GM23338 (cell line): Measurements from ENCODE around the gene LRP1B. TPM values are rescaled to one million over a fixed set of nuclear protein-coding genes. Genes with fewer than 3 reads are reported as not detected.

Experiments used
- ATAC-seq: fragments of 200-7000 bp; cut with Tn5 transposase; 3 replicates; pipeline ENCODE4 v1.9.1; 2020
- DNase-seq: peaks from one replicate; pipeline ENCODE4 v3.0.0-alpha.2; 2015; ENCODE audit warnings: low spot score
- H2AFZ ChIP-seq: fragments of 200-600 bp; sonication (generic); 2 replicates; pipeline ENCODE4 v1.8.0; 2016; ENCODE audit warnings: antibody characterized with exemption, mild to moderate bottlenecking, moderate library complexity
- H3F3A ChIP-seq: fragments of 200-600 bp; sonication (generic); replicated peaks from 2 replicates; pipeline ENCODE4 v1.8.0; 2017; ENCODE audit warnings: antibody characterized with exemption, mixed run types, low read depth
- H3K27ac ChIP-seq: fragments of 200-600 bp; sonication (generic); 2 replicates; pipeline ENCODE4 v1.6.1; 2016; ENCODE audit warnings: low read depth
- H3K27me3 ChIP-seq: fragments of 200-600 bp; sonication (generic); 2 replicates; pipeline ENCODE4 v1.8.0; 2016; ENCODE audit warnings: mild to moderate bottlenecking, mixed run types, moderate library complexity; ENCODE audit not compliant: insufficient read depth
- H3K36me3 ChIP-seq: fragments of 200-600 bp; sonication (generic); 2 replicates; pipeline ENCODE4 v1.8.0; 2016; ENCODE audit warnings: mild to moderate bottlenecking; ENCODE audit not compliant: insufficient read depth
- H3K4me1 ChIP-seq: fragments of 200-600 bp; sonication (generic); 2 replicates; pipeline ENCODE4 v1.8.0; 2016; ENCODE audit warnings: mild to moderate bottlenecking, moderate library complexity; ENCODE audit not compliant: insufficient read depth
- H3K4me2 ChIP-seq: fragments of 200-600 bp; sonication (generic); 2 replicates; pipeline ENCODE4 v1.7.1; 2017; ENCODE audit warnings: mixed run types
- H3K4me3 ChIP-seq: fragments of 200-600 bp; sonication (generic); 2 replicates; pipeline ENCODE4 v1.6.1; 2016; ENCODE audit warnings: mixed run types
- H3K79me2 ChIP-seq: fragments of 200-600 bp; sonication (generic); replicated peaks from 2 replicates; pipeline ENCODE4 v1.8.0; 2017; ENCODE audit warnings: mild to moderate bottlenecking; ENCODE audit not compliant: insufficient read depth
- H3K9me2 ChIP-seq: fragments of 200-600 bp; sonication (generic); 2 replicates; pipeline ENCODE4 v1.8.0; 2017; ENCODE audit not compliant: insufficient read depth
- H4K20me1 ChIP-seq: fragments of 200-600 bp; sonication (generic); replicated peaks from 2 replicates; pipeline ENCODE4 v1.8.0; 2017; ENCODE audit warnings: mild to moderate bottlenecking; ENCODE audit not compliant: insufficient read depth
- H3K27ac Mint-ChIP-seq: 2 replicates; pipeline ENCODE4 v1.8.0; 2020; ENCODE audit warnings: inconsistent platforms, mild to moderate bottlenecking, moderate library complexity, mixed read lengths
- H3K27me3 Mint-ChIP-seq: 3 replicates; pipeline ENCODE4 v1.8.0; 2022; ENCODE audit warnings: low read depth, mild to moderate bottlenecking, moderate library complexity, mixed read lengths, inconsistent platforms; ENCODE audit not compliant: insufficient read depth, poor library complexity
- H3K36me3 Mint-ChIP-seq: 3 replicates; pipeline ENCODE4 v1.8.0; 2021; ENCODE audit warnings: low read depth, mild to moderate bottlenecking, inconsistent platforms, moderate library complexity, mixed read lengths
- H3K4me1 Mint-ChIP-seq: 3 replicates; pipeline ENCODE4 v1.8.0; 2020; ENCODE audit warnings: mild to moderate bottlenecking, inconsistent platforms, mixed read lengths
- H3K4me3 Mint-ChIP-seq: 3 replicates; pipeline ENCODE4 v1.8.0; 2021; ENCODE audit warnings: moderate library complexity, mild to moderate bottlenecking, inconsistent platforms, mixed read lengths
- H3K9me3 Mint-ChIP-seq: 3 replicates; pipeline ENCODE4 v1.8.0; 2020; ENCODE audit warnings: moderate library complexity, mild to moderate bottlenecking, inconsistent platforms, mixed read lengths
- CREB1 ChIP-seq: fragments of 250-450 bp; sonication (Bioruptor Pico); IDR thresholded peaks from 2 replicates; pipeline ENCODE4 v1.5.0; 2020; ENCODE audit warnings: low read depth, mild to moderate bottlenecking, moderate library complexity
- EZH2 ChIP-seq: fragments of 200-600 bp; sonication (generic); IDR thresholded peaks from one replicate; pipeline ENCODE4 v1.8.0; 2017; ENCODE audit warnings: antibody characterized with exemption, mild to moderate bottlenecking, low read depth; ENCODE audit not compliant: unreplicated experiment
- NANOG ChIP-seq: IDR thresholded peaks from 2 replicates; pipeline ENCODE4 v1.6.1; 2016; ENCODE audit warnings: antibody characterized with exemption, borderline replicate concordance
- POLR2AphosphoS5 ChIP-seq: IDR thresholded peaks from 2 replicates; pipeline ENCODE4 v1.6.1; 2016; ENCODE audit warnings: antibody characterized with exemption, low read depth
- polyA plus RNA-seq: library from polyadenylated mRNA; unstranded; fragments of >200 nt; fragmentation: Nextera tagmentation; extraction: Ambion mirVana; gene quantifications from 2 replicates; pipeline ENCODE4 v1.2.1, GENCODE V29; 2016
- total RNA-seq: library from RNA; depleted of rRNA; stranded (reverse); fragments of >200 nt; shearing (Covaris generic); gene quantifications from 2 replicates; pipeline ENCODE4 v1.2.3, GENCODE V29; 2014
- TF ChIP-seq, protein P1 (sequence below): fragments of 250-450 bp; sonication (Bioruptor Pico); IDR thresholded peaks from 2 replicates; pipeline ENCODE4 v1.5.0; 2020; ENCODE audit warnings: mild to moderate bottlenecking, moderate library complexity
- TF ChIP-seq, protein P2 (sequence below), 2 experiments: fragments of 200-600 bp in 1 of 2; sonication (generic) in 1 of 2; conservative IDR thresholded peaks; 2 replicates each; pipeline versions ENCODE4 v1.5.1 to v1.6.1; 2016 to 2017; ENCODE audit warnings: antibody characterized with exemption in 2 of 2, low read depth in 2 of 2, mild to moderate bottlenecking in 2 of 2, moderate library complexity in 1 of 2
- TF ChIP-seq, protein P3 (sequence below): IDR thresholded peaks from 2 replicates; pipeline ENCODE4 v1.6.1; 2016; ENCODE audit warnings: antibody characterized with exemption
- TF ChIP-seq, protein P4 (sequence below): IDR thresholded peaks from one replicate; pipeline ENCODE4 v1.6.1; 2018; ENCODE audit warnings: antibody characterized with exemption; ENCODE audit not compliant: unreplicated experiment

The LRP1B gene
- total and polyA plus RNA-seq, 2 experiments from 2014 or later, result 0.15 to 0.97 TPM

- TF ChIP-seq, protein P1, sequence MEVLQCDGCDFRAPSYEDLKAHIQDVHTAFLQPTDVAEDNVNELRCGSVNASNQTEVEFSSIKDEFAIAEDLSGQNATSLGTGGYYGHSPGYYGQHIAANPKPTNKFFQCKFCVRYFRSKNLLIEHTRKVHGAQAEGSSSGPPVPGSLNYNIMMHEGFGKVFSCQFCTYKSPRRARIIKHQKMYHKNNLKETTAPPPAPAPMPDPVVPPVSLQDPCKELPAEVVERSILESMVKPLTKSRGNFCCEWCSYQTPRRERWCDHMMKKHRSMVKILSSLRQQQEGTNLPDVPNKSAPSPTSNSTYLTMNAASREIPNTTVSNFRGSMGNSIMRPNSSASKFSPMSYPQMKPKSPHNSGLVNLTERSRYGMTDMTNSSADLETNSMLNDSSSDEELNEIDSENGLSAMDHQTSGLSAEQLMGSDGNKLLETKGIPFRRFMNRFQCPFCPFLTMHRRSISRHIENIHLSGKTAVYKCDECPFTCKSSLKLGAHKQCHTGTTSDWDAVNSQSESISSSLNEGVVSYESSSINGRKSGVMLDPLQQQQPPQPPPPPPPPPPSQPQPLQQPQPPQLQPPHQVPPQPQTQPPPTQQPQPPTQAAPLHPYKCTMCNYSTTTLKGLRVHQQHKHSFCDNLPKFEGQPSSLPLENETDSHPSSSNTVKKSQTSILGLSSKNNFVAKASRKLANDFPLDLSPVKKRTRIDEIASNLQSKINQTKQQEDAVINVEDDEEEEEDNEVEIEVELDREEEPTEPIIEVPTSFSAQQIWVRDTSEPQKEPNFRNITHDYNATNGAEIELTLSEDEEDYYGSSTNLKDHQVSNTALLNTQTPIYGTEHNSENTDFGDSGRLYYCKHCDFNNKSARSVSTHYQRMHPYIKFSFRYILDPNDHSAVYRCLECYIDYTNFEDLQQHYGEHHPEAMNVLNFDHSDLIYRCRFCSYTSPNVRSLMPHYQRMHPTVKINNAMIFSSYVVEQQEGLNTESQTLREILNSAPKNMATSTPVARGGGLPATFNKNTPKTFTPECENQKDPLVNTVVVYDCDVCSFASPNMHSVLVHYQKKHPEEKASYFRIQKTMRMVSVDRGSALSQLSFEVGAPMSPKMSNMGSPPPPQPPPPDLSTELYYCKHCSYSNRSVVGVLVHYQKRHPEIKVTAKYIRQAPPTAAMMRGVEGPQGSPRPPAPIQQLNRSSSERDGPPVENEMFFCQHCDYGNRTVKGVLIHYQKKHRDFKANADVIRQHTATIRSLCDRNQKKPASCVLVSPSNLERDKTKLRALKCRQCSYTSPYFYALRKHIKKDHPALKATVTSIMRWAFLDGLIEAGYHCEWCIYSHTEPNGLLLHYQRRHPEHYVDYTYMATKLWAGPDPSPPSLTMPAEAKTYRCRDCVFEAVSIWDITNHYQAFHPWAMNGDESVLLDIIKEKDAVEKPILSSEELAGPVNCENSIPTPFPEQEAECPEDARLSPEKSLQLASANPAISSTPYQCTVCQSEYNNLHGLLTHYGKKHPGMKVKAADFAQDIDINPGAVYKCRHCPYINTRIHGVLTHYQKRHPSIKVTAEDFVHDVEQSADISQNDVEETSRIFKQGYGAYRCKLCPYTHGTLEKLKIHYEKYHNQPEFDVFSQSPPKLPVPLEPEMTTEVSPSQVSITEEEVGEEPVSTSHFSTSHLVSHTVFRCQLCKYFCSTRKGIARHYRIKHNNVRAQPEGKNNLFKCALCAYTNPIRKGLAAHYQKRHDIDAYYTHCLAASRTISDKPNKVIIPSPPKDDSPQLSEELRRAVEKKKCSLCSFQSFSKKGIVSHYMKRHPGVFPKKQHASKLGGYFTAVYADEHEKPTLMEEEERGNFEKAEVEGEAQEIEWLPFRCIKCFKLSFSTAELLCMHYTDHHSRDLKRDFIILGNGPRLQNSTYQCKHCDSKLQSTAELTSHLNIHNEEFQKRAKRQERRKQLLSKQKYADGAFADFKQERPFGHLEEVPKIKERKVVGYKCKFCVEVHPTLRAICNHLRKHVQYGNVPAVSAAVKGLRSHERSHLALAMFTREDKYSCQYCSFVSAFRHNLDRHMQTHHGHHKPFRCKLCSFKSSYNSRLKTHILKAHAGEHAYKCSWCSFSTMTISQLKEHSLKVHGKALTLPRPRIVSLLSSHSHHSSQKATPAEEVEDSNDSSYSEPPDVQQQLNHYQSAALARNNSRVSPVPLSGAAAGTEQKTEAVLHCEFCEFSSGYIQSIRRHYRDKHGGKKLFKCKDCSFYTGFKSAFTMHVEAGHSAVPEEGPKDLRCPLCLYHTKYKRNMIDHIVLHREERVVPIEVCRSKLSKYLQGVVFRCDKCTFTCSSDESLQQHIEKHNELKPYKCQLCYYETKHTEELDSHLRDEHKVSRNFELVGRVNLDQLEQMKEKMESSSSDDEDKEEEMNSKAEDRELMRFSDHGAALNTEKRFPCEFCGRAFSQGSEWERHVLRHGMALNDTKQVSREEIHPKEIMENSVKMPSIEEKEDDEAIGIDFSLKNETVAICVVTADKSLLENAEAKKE, result no peak
- TF ChIP-seq, protein P2, sequence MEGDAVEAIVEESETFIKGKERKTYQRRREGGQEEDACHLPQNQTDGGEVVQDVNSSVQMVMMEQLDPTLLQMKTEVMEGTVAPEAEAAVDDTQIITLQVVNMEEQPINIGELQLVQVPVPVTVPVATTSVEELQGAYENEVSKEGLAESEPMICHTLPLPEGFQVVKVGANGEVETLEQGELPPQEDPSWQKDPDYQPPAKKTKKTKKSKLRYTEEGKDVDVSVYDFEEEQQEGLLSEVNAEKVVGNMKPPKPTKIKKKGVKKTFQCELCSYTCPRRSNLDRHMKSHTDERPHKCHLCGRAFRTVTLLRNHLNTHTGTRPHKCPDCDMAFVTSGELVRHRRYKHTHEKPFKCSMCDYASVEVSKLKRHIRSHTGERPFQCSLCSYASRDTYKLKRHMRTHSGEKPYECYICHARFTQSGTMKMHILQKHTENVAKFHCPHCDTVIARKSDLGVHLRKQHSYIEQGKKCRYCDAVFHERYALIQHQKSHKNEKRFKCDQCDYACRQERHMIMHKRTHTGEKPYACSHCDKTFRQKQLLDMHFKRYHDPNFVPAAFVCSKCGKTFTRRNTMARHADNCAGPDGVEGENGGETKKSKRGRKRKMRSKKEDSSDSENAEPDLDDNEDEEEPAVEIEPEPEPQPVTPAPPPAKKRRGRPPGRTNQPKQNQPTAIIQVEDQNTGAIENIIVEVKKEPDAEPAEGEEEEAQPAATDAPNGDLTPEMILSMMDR (conservative IDR thresholded peaks at IDR 0.05; ENCODE audit: low read depth in 2 of 2), result no peak
Observed at GRCh38 chr2:142144547-142144946, 13.7 kb upstream of the LRP1B start (continued).

DNA sequence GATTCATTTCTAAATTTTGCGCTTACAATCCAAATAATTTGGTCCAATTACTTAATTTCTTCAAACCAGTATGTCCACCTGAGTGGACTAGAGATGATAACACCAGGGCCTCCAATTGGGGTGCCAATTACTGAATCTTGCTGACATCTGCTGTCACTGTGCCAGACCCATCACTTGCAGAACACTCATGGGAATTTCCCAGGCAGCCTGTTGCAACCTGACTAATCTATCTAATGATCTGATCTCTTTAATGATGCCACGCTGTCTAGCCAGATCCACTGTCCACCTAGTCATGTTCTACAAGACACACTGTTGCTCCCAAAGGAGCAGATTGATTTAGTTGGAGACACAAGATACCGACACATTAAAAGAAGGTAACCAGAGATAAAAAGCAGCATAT is 11.8 kb upstream of the LRP1B start:
- Histone ChIP-seq H3F3A (no peaks in the 10 kb centered on the region), H3K27ac (no peak overlapping the region), H3K36me3 (no peaks in the 10 kb centered on the region), H4K20me1 (no peaks in the 10 kb centered on the region), H3K4me2 (no peak overlapping the region), H3K27me3 (no peaks in the 10 kb centered on the region), H2AFZ (no peak overlapping the region), H3K79me2 (no peaks in the 10 kb centered on the region), H3K4me1 (0 out of 2 replicates have a peak, but pooled peaks cover under 1% of the 10 kb centered on the region), H3K4me3 (no peak overlapping the region), H3K9me2 (no peaks in the 10 kb centered on the region)
- H3K4me3 Mint-ChIP-seq, result no peak overlapping the region
- H3K27me3 Mint-ChIP-seq, result peaks cover 4% of the 10 kb centered on the region
- no peak overlapping the region for H3K27ac Mint-ChIP-seq
- H3K4me1 Mint-ChIP-seq, result no peaks in the 10 kb centered on the region
- no peak for DNase-seq
- H3K9me3 Mint-ChIP-seq, result no peaks in the 10 kb centered on the region
- H3K36me3 Mint-ChIP-seq, result no peaks in the 10 kb centered on the region
- no peak for ATAC-seq
- TF ChIP-seq POLR2AphosphoS5 (no peak), EZH2 (no peak), NANOG (no peak), CREB1 (CRISPR knock-in tag) (no peak)
- TF ChIP-seq, protein P2 (conservative IDR thresholded peaks at IDR 0.05; ENCODE audit: low read depth in 2 of 2), result no peak
- TF ChIP-seq, protein P3, sequence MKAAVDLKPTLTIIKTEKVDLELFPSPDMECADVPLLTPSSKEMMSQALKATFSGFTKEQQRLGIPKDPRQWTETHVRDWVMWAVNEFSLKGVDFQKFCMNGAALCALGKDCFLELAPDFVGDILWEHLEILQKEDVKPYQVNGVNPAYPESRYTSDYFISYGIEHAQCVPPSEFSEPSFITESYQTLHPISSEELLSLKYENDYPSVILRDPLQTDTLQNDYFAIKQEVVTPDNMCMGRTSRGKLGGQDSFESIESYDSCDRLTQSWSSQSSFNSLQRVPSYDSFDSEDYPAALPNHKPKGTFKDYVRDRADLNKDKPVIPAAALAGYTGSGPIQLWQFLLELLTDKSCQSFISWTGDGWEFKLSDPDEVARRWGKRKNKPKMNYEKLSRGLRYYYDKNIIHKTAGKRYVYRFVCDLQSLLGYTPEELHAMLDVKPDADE, result no peak
- TF ChIP-seq, protein P4, sequence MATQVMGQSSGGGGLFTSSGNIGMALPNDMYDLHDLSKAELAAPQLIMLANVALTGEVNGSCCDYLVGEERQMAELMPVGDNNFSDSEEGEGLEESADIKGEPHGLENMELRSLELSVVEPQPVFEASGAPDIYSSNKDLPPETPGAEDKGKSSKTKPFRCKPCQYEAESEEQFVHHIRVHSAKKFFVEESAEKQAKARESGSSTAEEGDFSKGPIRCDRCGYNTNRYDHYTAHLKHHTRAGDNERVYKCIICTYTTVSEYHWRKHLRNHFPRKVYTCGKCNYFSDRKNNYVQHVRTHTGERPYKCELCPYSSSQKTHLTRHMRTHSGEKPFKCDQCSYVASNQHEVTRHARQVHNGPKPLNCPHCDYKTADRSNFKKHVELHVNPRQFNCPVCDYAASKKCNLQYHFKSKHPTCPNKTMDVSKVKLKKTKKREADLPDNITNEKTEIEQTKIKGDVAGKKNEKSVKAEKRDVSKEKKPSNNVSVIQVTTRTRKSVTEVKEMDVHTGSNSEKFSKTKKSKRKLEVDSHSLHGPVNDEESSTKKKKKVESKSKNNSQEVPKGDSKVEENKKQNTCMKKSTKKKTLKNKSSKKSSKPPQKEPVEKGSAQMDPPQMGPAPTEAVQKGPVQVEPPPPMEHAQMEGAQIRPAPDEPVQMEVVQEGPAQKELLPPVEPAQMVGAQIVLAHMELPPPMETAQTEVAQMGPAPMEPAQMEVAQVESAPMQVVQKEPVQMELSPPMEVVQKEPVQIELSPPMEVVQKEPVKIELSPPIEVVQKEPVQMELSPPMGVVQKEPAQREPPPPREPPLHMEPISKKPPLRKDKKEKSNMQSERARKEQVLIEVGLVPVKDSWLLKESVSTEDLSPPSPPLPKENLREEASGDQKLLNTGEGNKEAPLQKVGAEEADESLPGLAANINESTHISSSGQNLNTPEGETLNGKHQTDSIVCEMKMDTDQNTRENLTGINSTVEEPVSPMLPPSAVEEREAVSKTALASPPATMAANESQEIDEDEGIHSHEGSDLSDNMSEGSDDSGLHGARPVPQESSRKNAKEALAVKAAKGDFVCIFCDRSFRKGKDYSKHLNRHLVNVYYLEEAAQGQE, result no peak
